ENCODE data around the gene TBL3. TPM values are rescaled to one million over a fixed set of nuclear protein-coding genes. Genes with fewer than 3 reads are reported as not detected.

The TBL3 gene
- total RNA-seq, 1 experiment from 2014 or later: 42.4 TPM

- TF ChIP-seq TCF7L2 (IDR thresholded peaks at IDR 0.05; ENCODE audit: low read depth, low read length): no peak
- TF ChIP-seq POLR2AphosphoS5 (IDR thresholded peaks at IDR 0.05; ENCODE audit: low read depth, low read length): no peak
- TF ChIP-seq SIN3A (IDR thresholded peaks at IDR 0.05; ENCODE audit: borderline replicate concordance, insufficient read depth, low read depth, low read length): no peak
- no peak for TF ChIP-seq REST (IDR thresholded peaks at IDR 0.05; ENCODE audit: insufficient read depth in 1 of 2, low read depth in 2 of 2, low read length in 1 of 2)
- TF ChIP-seq CTCF (IDR thresholded peaks at IDR 0.05): no peak
- intact Hi-C loops (cut with micrococcal nuclease; ENCODE audit: unreplicated experiment): no loop called here
- Histone ChIP-seq H3K27me3 (ENCODE audit: control insufficient read depth, insufficient read depth, low read length) (no peaks in the 10 kb centered on the region), H3K27ac (ENCODE audit: low read length) (no peak overlapping the region), H3K4me3 (ENCODE audit: low read depth in 2 of 2, low read length in 2 of 2) (no peak overlapping the region), H3K9me3 (ENCODE audit: control insufficient read depth, insufficient read depth, low read depth, low read length) (no peaks in the 10 kb centered on the region), H3K36me3 (ENCODE audit: control insufficient read depth, insufficient read depth, low read length) (no peaks in the 10 kb centered on the region), H3K4me1 (ENCODE audit: control insufficient read depth, insufficient read depth, low read length) (peaks cover 13% of the 10 kb centered on the region; the same call in 1 of the 2 replicates)
- BruUV-seq (replicated peaks): no TSS peak
- CTCF ChIA-PET: no interaction called here
- DNase-seq (ENCODE audit: low read depth, low spot score) (no peak), ATAC-seq (peak; percentile 11)
- in situ Hi-C loops (cut with HindIII; ENCODE audit: low pct_unique_long_range_greater_than_20kb, low sequenced_read_pairs): no loop called here
- POLR2A ChIA-PET: no interaction called here
Observed at GRCh38 chr16:1993731-1994131, 21.9 kb downstream of the TBL3 start.

- no peaks in the 10 kb centered on the region for H3K27me3 ChIP-seq (ENCODE audit: control insufficient read depth, insufficient read depth, low read length)
- H3K27ac ChIP-seq (ENCODE audit: low read length): no peak overlapping the region
- peaks cover 6% of the 10 kb centered on the region; the same call in 1 of the 2 replicates for H3K36me3 ChIP-seq (ENCODE audit: control insufficient read depth, insufficient read depth, low read length)
- intact Hi-C loops (cut with micrococcal nuclease; ENCODE audit: unreplicated experiment): no loop called here
- in situ Hi-C loops (cut with HindIII; ENCODE audit: low pct_unique_long_range_greater_than_20kb, low sequenced_read_pairs): no loop called here
- ATAC-seq: no peak
- POLR2A ChIA-PET: no interaction called here
- no peaks in the 10 kb centered on the region for H3K9me3 ChIP-seq (ENCODE audit: control insufficient read depth, insufficient read depth, low read depth, low read length)
- TSS peak; percentile 61 for BruUV-seq (replicated peaks)
- TF ChIP-seq POLR2AphosphoS5 (IDR thresholded peaks at IDR 0.05; ENCODE audit: low read depth, low read length) (no peak), SIN3A (IDR thresholded peaks at IDR 0.05; ENCODE audit: borderline replicate concordance, insufficient read depth, low read depth, low read length) (no peak), TCF7L2 (IDR thresholded peaks at IDR 0.05; ENCODE audit: low read depth, low read length) (no peak), CTCF (IDR thresholded peaks at IDR 0.05) (no peak), REST (IDR thresholded peaks at IDR 0.05; ENCODE audit: insufficient read depth in 1 of 2, low read depth in 2 of 2, low read length in 1 of 2) (no peak)
- no peak overlapping the region for H3K4me3 ChIP-seq (ENCODE audit: low read depth in 2 of 2, low read length in 2 of 2)
- CTCF ChIA-PET: no interaction called here
- no peak for DNase-seq (ENCODE audit: low read depth, low spot score)
- H3K4me1 ChIP-seq (ENCODE audit: control insufficient read depth, insufficient read depth, low read length): no peaks in the 10 kb centered on the region; the same call in 1 of the 2 replicates
Observed at GRCh38 chr16:1997494-1998359, 25.9 kb downstream of the TBL3 start.
